NCI-H526 treated with DMSO at 0.1 percent for 48 hours (cell line): ENCODE results near the gene RNF125.
"Not testable (repeated sequence)": the region's sequence is repeated elsewhere in the genome, so short reads cannot be mapped to it uniquely, and the experiment has no call there.

Experiments
- DNase-seq: peaks from one replicate; lab custom pipeline; 2025; lab: John Stamatoyannopoulos, UW

RNF125 gene

GRCh38 chr18:32018331-32019250 lies at the start of gene RNF125:
TSS of gene RNF125 (plus strand) at chr18:32018825. CDS start at chr18:32018864, 39 bp downstream.
- DNase-seq: peak; percentile 41

GRCh38 chr18:31970617-31971016 lies 48.0 kb upstream of the RNF125 start:
- DNase-seq: no peak

GRCh38 chr18:31973929-31974546 lies 44.6 kb upstream of the RNF125 start:
- no peak for DNase-seq

- no peak for DNase-seq
Measured at GRCh38 chr18:31976242-31976641, 42.4 kb upstream of the RNF125 start.

GRCh38 chr18:31977270-31977872 lies 41.3 kb upstream of the RNF125 start:
- peak; percentile 5 for DNase-seq

- DNase-seq: no peak
Measured at GRCh38 chr18:31978616-31979015, 40.0 kb upstream of the RNF125 start.

- no peak for DNase-seq
Measured at GRCh38 chr18:31979714-31980113, 38.9 kb upstream of the RNF125 start.

GRCh38 chr18:31980863-31981262 lies 37.8 kb upstream of the RNF125 start:
- no peak for DNase-seq

GRCh38 chr18:31983020-31983419 lies 35.6 kb upstream of the RNF125 start:
- DNase-seq: no peak

- no peak for DNase-seq
Measured at GRCh38 chr18:31983976-31984375, 34.6 kb upstream of the RNF125 start.

GRCh38 chr18:31990823-31991222 lies 27.8 kb upstream of the RNF125 start:
- DNase-seq: no peak

- no peak for DNase-seq
Measured at GRCh38 chr18:31996007-31996406, 22.6 kb upstream of the RNF125 start.

- DNase-seq: no peak
Measured at GRCh38 chr18:31998880-31999412, 19.7 kb upstream of the RNF125 start.

- not testable (repeated sequence) for DNase-seq
Measured at GRCh38 chr18:32001141-32001540, 17.5 kb upstream of the RNF125 start.

- DNase-seq: not testable (repeated sequence)
Measured at GRCh38 chr18:32003822-32004221, 14.8 kb upstream of the RNF125 start.

GRCh38 chr18:32010124-32010721 lies 8.4 kb upstream of the RNF125 start:
- no peak for DNase-seq

GRCh38 chr18:32011193-32011592 lies 7.4 kb upstream of the RNF125 start:
- DNase-seq: no peak

GRCh38 chr18:32019251-32019948 lies 775 bp downstream of the RNF125 start:
- DNase-seq: no peak

GRCh38 chr18:32019949-32020625 lies 1.5 kb downstream of the RNF125 start:
- DNase-seq: not testable (repeated sequence)

- no peak for DNase-seq
Measured at GRCh38 chr18:32021756-32022564, 3.3 kb downstream of the RNF125 start.
